DND-41 (cell line): Measurements from ENCODE around the gene MACO1.

Experiments
- CTCF ChIP-seq: IDR thresholded peaks from 2 replicates; pipeline ENCODE4 v1.5.1; 2012; ENCODE audit warnings: borderline replicate concordance, low read length, moderate library complexity, mild to moderate bottlenecking; ENCODE audit not compliant: poor library complexity, severe bottlenecking; ENCODE audit errors: extremely low read depth
- EZH2 ChIP-seq: IDR thresholded peaks from 3 replicates; pipeline ENCODE4 v1.6.1; 2012; ENCODE audit warnings: borderline replicate concordance, low read depth, mild to moderate bottlenecking, moderate library complexity, low read length, inconsistent platforms; ENCODE audit not compliant: severe bottlenecking

GRCh38 chr1:25477448-25478034 lies 46.8 kb downstream of the MACO1 start:
- no peak for TF ChIP-seq CTCF
- no peak for TF ChIP-seq EZH2
